Keratinocyte (primary cell): ENCODE results near the gene PARN. TPM values are rescaled to one million over a fixed set of nuclear protein-coding genes. Genes with fewer than 3 reads are reported as not detected.
A peak's percentile ranks its signal among the peaks of the same experiment; 100 is the strongest.

Source experiments
- DNase-seq: peaks from one replicate; pipeline ENCODE4 v3.0.0-alpha.2; 2011; ENCODE audit warnings: low read depth, missing footprints, low spot score
- FAIRE-seq: peaks from 2 replicates; lab custom pipeline; 2011; peaks lifted over from hg19 to GRCh38; lab: Jason Lieb, UNC
- H2AFZ ChIP-seq: 2 replicates; pipeline ENCODE4 v1.6.0; 2012; ENCODE audit warnings: low read length, control low read depth, inconsistent platforms; ENCODE audit not compliant: control insufficient read depth
- H3K27ac ChIP-seq: 2 replicates; pipeline ENCODE4 v1.5.1; 2011; ENCODE audit warnings: low read length; ENCODE audit not compliant: control insufficient read depth, insufficient read depth
- H3K27me3 ChIP-seq: 3 replicates; pipeline ENCODE4 v1.6.0; 2011; ENCODE audit warnings: low read length; ENCODE audit not compliant: control insufficient read depth, insufficient read depth; ENCODE audit errors: extremely low read depth
- H3K36me3 ChIP-seq, 2 experiments: 2 replicates in 1 of 2; 3 replicates in 1 of 2; pipeline ENCODE4 v1.5.1; 2011; ENCODE audit warnings: low read length in 2 of 2, mild to moderate bottlenecking in 1 of 2; ENCODE audit not compliant: control insufficient read depth in 2 of 2, insufficient read depth in 2 of 2; ENCODE audit errors: extremely low read depth in 1 of 2
- H3K4me1 ChIP-seq: 3 replicates; pipeline ENCODE4 v1.5.1; 2011; ENCODE audit warnings: low read length; ENCODE audit not compliant: control insufficient read depth, insufficient read depth; ENCODE audit errors: extremely low read depth
- H3K4me2 ChIP-seq: 3 replicates; pipeline ENCODE4 v1.6.0; 2011; ENCODE audit warnings: low read depth, low read length; ENCODE audit not compliant: control insufficient read depth, insufficient read depth; ENCODE audit errors: extremely low read depth
- H3K4me3 ChIP-seq, 3 experiments: fragments of 200-600 bp in 1 of 3; sonication (generic) in 1 of 3; 2 replicates in 2 of 3; 3 replicates in 1 of 3; pipeline ENCODE4 v1.5.1; 2011 to 2016; ENCODE audit warnings: low read length in 3 of 3, mild to moderate bottlenecking in 3 of 3, control low read depth in 2 of 3, inconsistent platforms in 1 of 3, low read depth in 1 of 3, mixed read lengths in 1 of 3, mixed run types in 1 of 3, moderate library complexity in 1 of 3; ENCODE audit not compliant: control insufficient read depth in 2 of 3, insufficient read depth in 2 of 3; ENCODE audit errors: extremely low read depth in 1 of 3
- H3K79me2 ChIP-seq: 2 replicates; pipeline ENCODE4 v1.6.0; 2012; ENCODE audit warnings: low read length; ENCODE audit not compliant: control insufficient read depth, insufficient read depth
- H3K9ac ChIP-seq: 3 replicates; pipeline ENCODE4 v1.6.0; 2011; ENCODE audit warnings: low read length; ENCODE audit not compliant: control insufficient read depth, insufficient read depth; ENCODE audit errors: extremely low read depth
- H3K9me1 ChIP-seq: 3 replicates; pipeline ENCODE4 v1.6.0; 2011; ENCODE audit warnings: low read length; ENCODE audit not compliant: control insufficient read depth, insufficient read depth; ENCODE audit errors: extremely low read depth
- H3K9me3 ChIP-seq: 2 replicates; pipeline ENCODE4 v1.5.1; 2012; ENCODE audit warnings: low read depth, low read length; ENCODE audit not compliant: control insufficient read depth
- H4K20me1 ChIP-seq: 3 replicates; pipeline ENCODE4 v1.6.0; 2011; ENCODE audit warnings: low read length; ENCODE audit not compliant: control insufficient read depth, insufficient read depth; ENCODE audit errors: extremely low read depth
- EZH2 ChIP-seq: IDR thresholded peaks from one replicate; pipeline ENCODE4 v1.6.1; 2012; ENCODE audit warnings: inconsistent platforms, mild to moderate bottlenecking, low read length, moderate library complexity
- dilution Hi-C: fragments of 300-500 bp; cut with MboI; formaldehyde crosslinking; loops from one replicate; pipeline ENCODE4 v1.7.0; 2020; ENCODE audit warnings: low sequenced_read_pairs; ENCODE audit not compliant: extremely low pct_ligation_motif_present
- polyA plus RNA-seq, 5 experiments: library from polyadenylated mRNA; depleted of rRNA in 3 of 5; stranded (reverse) in 3 of 5; stranded (forward) in 1 of 5; unstranded in 1 of 5; fragments of >200 nt; gene quantifications; 1 replicate in 1 of 5; 2 replicates in 3 of 5; 3 replicates in 1 of 5; pipeline versions ENCODE4 v1.2.1 to v1.2.3, GENCODE V29; 2011 to 2012; ENCODE audit warnings: missing spikeins in 2 of 5, low read depth in 1 of 5, low replicate concordance in 1 of 5
- TF ChIP-seq, protein P1 (sequence below), 3 experiments: IDR thresholded peaks in 1 of 3; conservative IDR thresholded peaks in 1 of 3; optimal IDR thresholded peaks in 1 of 3; 2 replicates in 2 of 3; 3 replicates in 1 of 3; pipeline versions ENCODE3 to v1.5.1; 2011; ENCODE audit warnings: low read length in 3 of 3, mild to moderate bottlenecking in 3 of 3, moderate library complexity in 2 of 3, control low read depth in 1 of 3, inconsistent platforms in 1 of 3; ENCODE audit not compliant: insufficient read depth in 2 of 3; ENCODE audit errors: extremely low read depth in 1 of 3

The PARN gene
- polyA plus RNA-seq, 1 donor (not counting 4 experiments of a cell fraction or from before 2014, with no cell fraction given) = 40.8 TPM

DNA sequence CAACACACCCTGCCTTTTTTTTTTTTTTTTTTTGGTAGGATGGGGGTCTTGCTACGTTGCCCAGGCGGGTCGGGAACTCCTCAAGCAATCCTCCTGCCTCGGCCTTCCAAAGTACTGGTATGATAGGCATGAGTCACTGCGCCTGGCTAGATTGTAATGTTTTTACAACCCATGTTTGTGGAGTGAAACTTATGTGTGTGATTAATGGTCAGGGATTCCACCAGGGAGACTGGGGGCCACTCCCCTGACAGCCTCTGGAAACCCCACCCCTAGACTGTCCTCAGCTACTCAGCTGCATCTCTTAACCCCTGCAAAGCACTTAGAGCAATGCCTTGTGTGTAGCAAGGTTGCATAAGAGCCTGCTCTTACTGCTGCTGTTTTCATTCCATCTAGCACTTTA lies 220.5 kb downstream of the PARN start:
- H2AFZ ChIP-seq = no peak overlapping the region
- no peaks in the 10 kb centered on the region for H4K20me1 ChIP-seq
- no peaks in the 10 kb centered on the region for H3K79me2 ChIP-seq
- FAIRE-seq (peak; percentile 17), DNase-seq (no peak)
- no peaks in the 10 kb centered on the region for H3K4me1 ChIP-seq
- H3K4me3 ChIP-seq = no peak overlapping the region
- H3K36me3 ChIP-seq = no peaks in the 10 kb centered on the region
- no peaks in the 10 kb centered on the region for H3K9me3 ChIP-seq
- no peak overlapping the region for H3K4me2 ChIP-seq
- H3K9me1 ChIP-seq = no peaks in the 10 kb centered on the region
- dilution Hi-C loops = no loop called here
- H3K27me3 ChIP-seq = no peaks in the 10 kb centered on the region
- TF ChIP-seq, protein P1, sequence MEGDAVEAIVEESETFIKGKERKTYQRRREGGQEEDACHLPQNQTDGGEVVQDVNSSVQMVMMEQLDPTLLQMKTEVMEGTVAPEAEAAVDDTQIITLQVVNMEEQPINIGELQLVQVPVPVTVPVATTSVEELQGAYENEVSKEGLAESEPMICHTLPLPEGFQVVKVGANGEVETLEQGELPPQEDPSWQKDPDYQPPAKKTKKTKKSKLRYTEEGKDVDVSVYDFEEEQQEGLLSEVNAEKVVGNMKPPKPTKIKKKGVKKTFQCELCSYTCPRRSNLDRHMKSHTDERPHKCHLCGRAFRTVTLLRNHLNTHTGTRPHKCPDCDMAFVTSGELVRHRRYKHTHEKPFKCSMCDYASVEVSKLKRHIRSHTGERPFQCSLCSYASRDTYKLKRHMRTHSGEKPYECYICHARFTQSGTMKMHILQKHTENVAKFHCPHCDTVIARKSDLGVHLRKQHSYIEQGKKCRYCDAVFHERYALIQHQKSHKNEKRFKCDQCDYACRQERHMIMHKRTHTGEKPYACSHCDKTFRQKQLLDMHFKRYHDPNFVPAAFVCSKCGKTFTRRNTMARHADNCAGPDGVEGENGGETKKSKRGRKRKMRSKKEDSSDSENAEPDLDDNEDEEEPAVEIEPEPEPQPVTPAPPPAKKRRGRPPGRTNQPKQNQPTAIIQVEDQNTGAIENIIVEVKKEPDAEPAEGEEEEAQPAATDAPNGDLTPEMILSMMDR (optimal IDR thresholded peaks at IDR 0.05 in 1 of 3, IDR thresholded peaks at IDR 0.05 in 1 of 3, conservative IDR thresholded peaks at IDR 0.05 in 1 of 3; ENCODE audit: extremely low read depth in 1 of 3, insufficient read depth in 2 of 3, low read length in 3 of 3) = no peak
- no peak for TF ChIP-seq EZH2
- no peak overlapping the region for H3K9ac ChIP-seq
- H3K27ac ChIP-seq = no peak overlapping the region

DNA sequence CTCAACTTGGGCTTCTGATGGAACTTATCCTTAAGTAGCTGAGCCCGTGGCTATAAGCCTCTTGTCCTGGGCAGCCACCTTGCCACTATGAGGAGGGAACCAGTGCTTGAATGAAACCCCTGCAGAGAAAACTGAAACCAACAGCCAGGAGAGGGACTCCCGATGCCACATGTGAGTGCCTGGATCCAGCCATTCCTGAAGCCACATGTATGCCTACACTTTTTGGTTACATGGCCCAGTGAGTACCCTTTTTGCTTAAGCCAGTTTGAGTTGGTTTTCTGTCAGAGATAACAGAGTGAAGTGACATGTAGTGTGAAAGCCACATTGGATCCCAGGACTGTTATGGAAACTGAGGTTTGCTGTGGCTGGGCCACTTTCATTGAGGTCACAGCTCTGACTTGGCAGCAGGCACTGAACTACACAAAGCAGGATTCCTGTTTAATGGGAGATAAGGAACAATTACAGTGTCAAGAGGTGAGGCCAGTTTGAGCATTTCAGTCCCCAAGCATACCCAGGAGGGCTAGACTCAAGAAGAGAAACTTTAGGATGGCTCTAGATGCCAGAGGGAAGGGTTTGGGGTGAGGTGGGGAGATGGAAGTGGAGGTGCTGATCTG lies 222.2 kb downstream of the PARN start:
- Histone ChIP-seq H4K20me1 (no peaks in the 10 kb centered on the region), H3K36me3 (no peaks in the 10 kb centered on the region), H3K9me1 (no peaks in the 10 kb centered on the region), H3K27ac (no peak overlapping the region), H3K79me2 (no peaks in the 10 kb centered on the region), H3K4me1 (no peaks in the 10 kb centered on the region), H3K9ac (no peak overlapping the region), H3K4me2 (no peak overlapping the region), H3K4me3 (no peak overlapping the region), H2AFZ (no peak overlapping the region), H3K9me3 (no peaks in the 10 kb centered on the region), H3K27me3 (no peaks in the 10 kb centered on the region)
- DNase-seq = no peak
- no peak for FAIRE-seq
- no peak for TF ChIP-seq EZH2
- TF ChIP-seq, protein P1 (optimal IDR thresholded peaks at IDR 0.05 in 1 of 3, IDR thresholded peaks at IDR 0.05 in 1 of 3, conservative IDR thresholded peaks at IDR 0.05 in 1 of 3; ENCODE audit: extremely low read depth in 1 of 3, insufficient read depth in 2 of 3, low read length in 3 of 3) = no peak
- dilution Hi-C loops = no loop called here
